HepG2 (cell line): ENCODE data around the gene MBLAC1. TPM values are rescaled to one million over a fixed set of nuclear protein-coding genes. Genes with fewer than 3 reads are reported as not detected.

Experiments
- ATAC-seq: fragments of 200-7000 bp; cut with Tn5 transposase; 3 replicates; pipeline ENCODE4 v1.9.1; 2020; ENCODE audit warnings: mild to moderate bottlenecking, moderate library complexity
- BruUV-seq: library from RNA; stranded (reverse); fragments of 400-500 nt; replicated peaks from 2 replicates; lab custom pipeline; 2021; lab: Mats Ljungman, UMichigan
- CTCF ChIA-PET: fragments of 300-600 bp; formaldehyde crosslinking; extraction: SDS; loops from one replicate; lab custom pipeline; 2021; ENCODE audit warnings: low total read pairs, inconsistent platforms, low intra/inter-chr PET ratio; lab: Yijun Ruan, JAX
- POLR2A ChIA-PET: fragments of 350-600 bp; sonication (Branson Sonifier 250); formaldehyde crosslinking; loops from one replicate; lab custom pipeline; 2020; ENCODE audit warnings: antibody characterized with exemption, inconsistent platforms; lab: Yijun Ruan, JAX
- DNase-seq: peaks from one replicate; pipeline ENCODE4 v3.0.0-alpha.2; 2015; ENCODE audit warnings: low spot score
- FAIRE-seq: peaks from 3 replicates; lab custom pipeline; 2011; peaks lifted over from hg19 to GRCh38; lab: Jason Lieb, UNC
- H2AFZ ChIP-seq: one replicate; pipeline ENCODE4 v1.6.1; 2011; ENCODE audit warnings: low read length, inconsistent platforms
- H3K27ac ChIP-seq: fragments of 300-600 bp; 3 replicates; pipeline ENCODE4 v1.8.0; 2011; ENCODE audit warnings: mixed run types, mild to moderate bottlenecking, mixed read lengths, low read length, inconsistent platforms; ENCODE audit not compliant: insufficient read depth; ENCODE audit errors: extremely low read length
- H3K27me3 ChIP-seq, 2 experiments: fragments of 200-600 bp in 1 of 2; 2 replicates in 1 of 2; 3 replicates in 1 of 2; pipeline versions ENCODE4 v1.6.0 to v1.8.0; 2011; ENCODE audit warnings: low read length in 2 of 2, mild to moderate bottlenecking in 2 of 2, moderate library complexity in 2 of 2, inconsistent platforms in 1 of 2; ENCODE audit not compliant: insufficient read depth in 2 of 2, control insufficient read depth in 1 of 2
- H3K36me3 ChIP-seq, 2 experiments: fragments of 200-600 bp in 1 of 2; replicated peaks in 1 of 2; 2 replicates in 1 of 2; 3 replicates in 1 of 2; pipeline versions ENCODE4 v1.5.1 to v1.8.0; 2011; ENCODE audit warnings: low read length in 2 of 2, inconsistent platforms in 1 of 2; ENCODE audit not compliant: insufficient read depth in 2 of 2, control insufficient read depth in 1 of 2
- H3K4me1 ChIP-seq: 2 replicates; pipeline ENCODE4 v1.5.1; 2012; ENCODE audit warnings: low read length, inconsistent platforms; ENCODE audit not compliant: insufficient read depth
- H3K4me2 ChIP-seq: 2 replicates; pipeline ENCODE4 v1.6.0; 2011; ENCODE audit warnings: low read depth, low read length, inconsistent platforms
- H3K4me3 ChIP-seq, 3 experiments: fragments of 200-600 bp in 1 of 3; sonication (generic), shearing (Covaris generic) in 1 of 3; replicated peaks in 1 of 3; 2 replicates each; pipeline ENCODE4 v1.5.1; 2011 to 2016; ENCODE audit warnings: low read length in 3 of 3, inconsistent platforms in 2 of 3, low read depth in 2 of 3, mild to moderate bottlenecking in 2 of 3, control low read depth in 1 of 3, mixed read lengths in 1 of 3; ENCODE audit not compliant: insufficient read depth in 1 of 3
- H3K79me2 ChIP-seq: one replicate; pipeline ENCODE4 v1.6.1; 2011; ENCODE audit warnings: low read length, inconsistent platforms; ENCODE audit not compliant: insufficient read depth
- H3K9ac ChIP-seq: 2 replicates; pipeline ENCODE4 v1.6.0; 2011; ENCODE audit warnings: mild to moderate bottlenecking, low read depth, low read length, inconsistent platforms; ENCODE audit not compliant: insufficient read depth
- H3K9me3 ChIP-seq: 2 replicates; pipeline ENCODE4 v1.5.1; 2012; ENCODE audit warnings: mild to moderate bottlenecking, low read length
- H4K20me1 ChIP-seq: 2 replicates; pipeline ENCODE4 v1.6.0; 2011; ENCODE audit warnings: inconsistent platforms, mild to moderate bottlenecking, low read length, moderate library complexity; ENCODE audit not compliant: insufficient read depth
- ARHGAP35 ChIP-seq: sonication (generic); formaldehyde crosslinking; IDR thresholded peaks from 2 replicates; pipeline ENCODE4 v1.9.0; 2022; ENCODE audit warnings: mild to moderate bottlenecking, inconsistent platforms, moderate library complexity, missing genetic modification reagents, borderline replicate concordance
- ARID2 ChIP-seq: sonication (generic); formaldehyde crosslinking; IDR thresholded peaks from 2 replicates; pipeline ENCODE4 v1.8.1; 2022; ENCODE audit warnings: mild to moderate bottlenecking, missing genetic modification reagents, borderline replicate concordance
- ATF1 ChIP-seq: IDR thresholded peaks from 2 replicates; pipeline ENCODE4 v1.6.1; 2016; ENCODE audit warnings: mild to moderate bottlenecking, control low read depth
- BRCA1 ChIP-seq: sonication (generic); formaldehyde crosslinking; IDR thresholded peaks from 2 replicates; pipeline ENCODE4 v1.4.0; 2020; ENCODE audit warnings: missing genetic modification reagents
- ELF1 ChIP-seq: sonication (generic); formaldehyde crosslinking; IDR thresholded peaks from 2 replicates; pipeline ENCODE4 v1.4.0; 2020; ENCODE audit warnings: missing genetic modification reagents
- IKZF1 ChIP-seq: fragments of 450-650 bp; IDR thresholded peaks from 2 replicates; pipeline ENCODE4 v1.7.1; 2016
- MAFK ChIP-seq, 2 experiments: IDR thresholded peaks in 1 of 2; conservative IDR thresholded peaks in 1 of 2; 2 replicates each; pipeline ENCODE4 v1.6.1; 2011; ENCODE audit warnings: improper control_type of control experiment in 2 of 2, low read length in 2 of 2
- PRDM10 ChIP-seq: sonication (generic); formaldehyde crosslinking; IDR thresholded peaks from 2 replicates; pipeline ENCODE4 v1.4.0; 2020; ENCODE audit warnings: low read depth, missing genetic modification reagents
- RFX1 ChIP-seq: fragments of 450-650 bp; IDR thresholded peaks from 2 replicates; pipeline ENCODE4 v1.6.1; 2017
- TAF15 ChIP-seq: fragments of 200-400 bp; formaldehyde crosslinking; IDR thresholded peaks from one replicate; pipeline ENCODE4 v1.6.1; 2018; ENCODE audit warnings: mild to moderate bottlenecking, low read depth, low read length; ENCODE audit not compliant: poor library complexity, severe bottlenecking
- TSC22D2 ChIP-seq: sonication (generic); formaldehyde crosslinking; IDR thresholded peaks from 2 replicates; pipeline ENCODE4 v1.5.1; 2020; ENCODE audit warnings: missing genetic modification reagents, mild to moderate bottlenecking, borderline replicate concordance
- ZBTB14 ChIP-seq: sonication (generic); formaldehyde crosslinking; IDR thresholded peaks from 2 replicates; pipeline ENCODE4 v1.4.0; 2020; ENCODE audit warnings: missing genetic modification reagents
- ZC3H13 ChIP-seq: sonication (generic); formaldehyde crosslinking; IDR thresholded peaks from 2 replicates; pipeline ENCODE4 v1.8.1; 2023; ENCODE audit warnings: mild to moderate bottlenecking, missing genetic modification reagents, moderate library complexity
- ZNF362 ChIP-seq: sonication (generic); formaldehyde crosslinking; IDR thresholded peaks from 2 replicates; pipeline ENCODE4 v1.4.0; 2020; ENCODE audit warnings: missing genetic modification reagents, mild to moderate bottlenecking, borderline replicate concordance
- ZNF674 ChIP-seq: sonication (generic); formaldehyde crosslinking; IDR thresholded peaks from 2 replicates; pipeline ENCODE4 v1.5.0; 2020; ENCODE audit warnings: low read depth, mild to moderate bottlenecking, missing genetic modification reagents
- ZZZ3 ChIP-seq: sonication (generic); formaldehyde crosslinking; IDR thresholded peaks from 2 replicates; pipeline ENCODE4 v1.4.0; 2020; ENCODE audit warnings: missing genetic modification reagents, mild to moderate bottlenecking, borderline replicate concordance
- WGBS: methylation state at CpG from one replicate; pipeline ENCODE4 v1.1.6; 2017; ENCODE audit warnings: low lambda C conversion rate; 5-methylcytosine and 5-hydroxymethylcytosine counted together
- in situ Hi-C: cut with HindIII; loops from 2 replicates; pipeline ENCODE4 v1.10.0; 2017; ENCODE audit warnings: low pct_unique_long_range_greater_than_20kb; ENCODE audit not compliant: extremely low pct_ligation_motif_present
- intact Hi-C: fragments of 100-400 bp; cut with micrococcal nuclease; formaldehyde crosslinking; loops from one replicate; pipeline ENCODE4 v1.10.0; 2022; ENCODE audit not compliant: unreplicated experiment
- polyA plus RNA-seq, 8 experiments: library from polyadenylated mRNA; depleted of rRNA in 3 of 8; stranded (reverse) in 7 of 8; unstranded in 1 of 8; fragments of >200 nt; fragmentation: Illumina TruSeq in 4 of 8; extraction: Trizol in 4 of 8; gene quantifications; 2 replicates each; pipeline versions ENCODE4 v1.2.1 to v1.2.3, GENCODE V29; 2011 to 2016; ENCODE audit warnings: low read depth in 4 of 8, missing spikeins in 1 of 8, mixed read lengths in 1 of 8; ENCODE audit not compliant: insufficient read depth in 1 of 8
- total RNA-seq, 5 experiments: library from RNA; depleted of rRNA; stranded (reverse); fragments of >200 nt; fragmentation: Illumina TruSeq; extraction: Trizol; gene quantifications; 2 replicates each; pipeline ENCODE4 v1.2.3, GENCODE V29; 2016; ENCODE audit warnings: low read depth in 1 of 5

MBLAC1 gene
- total and polyA plus RNA-seq, 2 of the 13 experiments (the other 11 are each of a cell fraction or from before 2014, with no cell fraction given), result 0.79 to 2.1 TPM

- TF ChIP-seq ATF1 (0 out of 2 replicates have a peak, but pooled peaks have one; percentile 0), ZC3H13 (CRISPR knock-in tag) (no peak), ZBTB14 (CRISPR knock-in tag) (no peak), PRDM10 (CRISPR knock-in tag) (no peak)
Measured at GRCh38 chr7:100080907-100081534, 45.7 kb upstream of the MBLAC1 start (continued).

- intact Hi-C loops, result loop anchor here (5.0 kb wide), 1 partner anchor 46 kb away; the partner anchor contains the start of gene MBLAC1
- TF ChIP-seq ZZZ3 (CRISPR knock-in tag) (peak; percentile 69; the same call in 1 of the 2 replicates), IKZF1 (no peak), TSC22D2 (CRISPR knock-in tag) (peak; percentile 94; the same call in 1 of the 2 replicates), ZNF362 (CRISPR knock-in tag) (peak; percentile 52; the same call in 1 of the 2 replicates), ARID2 (no peak), RFX1 (no peak), ELF1 (peak; percentile 90), ARHGAP35 (CRISPR knock-in tag) (no peak; the same call in 1 of the 2 replicates), TAF15 (peak; percentile 96), BRCA1 (no peak; the same call in 1 of the 2 replicates), ZNF674 (CRISPR knock-in tag) (0 out of 2 replicates have a peak, but pooled peaks have one; percentile 14), MAFK (conservative IDR thresholded peaks at IDR 0.05 in 1 of 2, IDR thresholded peaks at IDR 0.05 in 1 of 2; ENCODE audit: low read length in 2 of 2) (peak; percentile 99 to 100)
Measured at GRCh38 chr7:100081535-100082102, 45.1 kb upstream of the MBLAC1 start, which contains the start of gene ZNF3. Gene ZNF3 (minus strand): TSS chr7:100081723. CDS start chr7:100077357, 4,366 bp downstream.

More at GRCh38 chr7:100081535-100082102, 45.1 kb upstream of the MBLAC1 start, which contains the start of gene ZNF3:
- Histone ChIP-seq H3K4me2 (peak within 1 kb of the TSS; percentile 97), H3K27me3 (no peaks in the 10 kb centered on the region; a peak in 1 of 5 replicates), H4K20me1 (peaks cover 31% of the 10 kb centered on the region), H3K9ac (peak within 1 kb of the TSS; percentile 99), H3K79me2 (peaks cover 47% of the 10 kb centered on the region), H3K9me3 (no peaks in the 10 kb centered on the region), H3K27ac (peak within 1 kb of the TSS; percentile 96), H2AFZ (no peak within 1 kb of the TSS), H3K36me3 (peaks cover 5 to 11% of the 10 kb centered on the region in 2 experiments), H3K4me1 (peaks cover 44% of the 10 kb centered on the region), H3K4me3 (peak within 1 kb of the TSS; percentile 91 to 99 (median 92))
- 0% methylated on average over 13 of the region's 55 CpGs for WGBS
- in situ Hi-C loops, result no loop called here
- FAIRE-seq (peak; percentile 99), ATAC-seq (peak; percentile 85), DNase-seq (peak; percentile 98)
- no TSS peak for BruUV-seq
- ChIA-PET POLR2A (interaction anchor here (0.9 to 2.1 kb wide), 3 partner anchors 20 to 84 kb away, joined by 3 to 8 read pairs (median 7); partner anchors contain the start of genes AP4M1 and MCM7), CTCF (no interaction called here)
